Measurements from ENCODE around the gene RNF169.

DNA sequence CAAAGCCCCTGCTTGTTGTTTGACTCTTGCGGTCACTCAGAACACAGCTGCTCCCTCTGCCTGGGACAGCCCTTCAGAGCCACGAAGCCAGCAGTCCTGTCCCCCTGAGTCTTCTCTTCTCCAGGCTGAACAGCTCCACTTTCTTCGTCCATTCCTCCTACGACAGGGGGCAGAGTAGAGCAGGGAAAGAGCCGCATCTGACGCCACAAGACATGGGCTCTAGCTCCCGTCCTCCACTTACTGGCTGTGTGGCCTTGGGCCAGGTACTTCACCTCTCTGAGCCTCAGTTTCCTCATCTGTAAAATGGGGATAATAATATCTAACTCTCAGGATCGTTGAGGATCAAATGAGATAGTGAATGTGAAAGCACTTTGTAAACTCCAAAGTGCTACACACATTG, 47.3 kb upstream of the RNF169 start:
- TF ChIP-seq NFYB (CRISPR knock-in tag; IDR thresholded peaks at IDR 0.05) (no peak), KDM5A (IDR thresholded peaks at IDR 0.05; ENCODE audit: borderline replicate concordance, low read length) (no peak), FOXA1 (IDR thresholded peaks at IDR 0.05) (no peak), FOXA1 (CRISPR knock-in tag; IDR thresholded peaks at IDR 0.05) (no peak), ZNF747 (CRISPR knock-in tag; IDR thresholded peaks at IDR 0.05; ENCODE audit: borderline replicate concordance) (no peak), MAZ (IDR thresholded peaks at IDR 0.05; ENCODE audit: borderline replicate concordance, low read depth, low read length) (no peak), MAZ (CRISPR knock-in tag; IDR thresholded peaks at IDR 0.05; ENCODE audit: low read depth) (no peak), ETV5 (CRISPR knock-in tag; IDR thresholded peaks at IDR 0.05; ENCODE audit: borderline replicate concordance) (no peak), EZH2 (conservative IDR thresholded peaks at IDR 0.05; ENCODE audit: low read depth, low read length) (no peak), POLR2AphosphoS2 (IDR thresholded peaks at IDR 0.05; ENCODE audit: low read depth, low read length) (no peak), ZNF709 (CRISPR knock-in tag; IDR thresholded peaks at IDR 0.05) (no peak), TAF15 (IDR thresholded peaks at IDR 0.05; ENCODE audit: low read depth, low read length, poor library complexity, severe bottlenecking) (no peak)
- TF ChIP-seq, protein P1, sequence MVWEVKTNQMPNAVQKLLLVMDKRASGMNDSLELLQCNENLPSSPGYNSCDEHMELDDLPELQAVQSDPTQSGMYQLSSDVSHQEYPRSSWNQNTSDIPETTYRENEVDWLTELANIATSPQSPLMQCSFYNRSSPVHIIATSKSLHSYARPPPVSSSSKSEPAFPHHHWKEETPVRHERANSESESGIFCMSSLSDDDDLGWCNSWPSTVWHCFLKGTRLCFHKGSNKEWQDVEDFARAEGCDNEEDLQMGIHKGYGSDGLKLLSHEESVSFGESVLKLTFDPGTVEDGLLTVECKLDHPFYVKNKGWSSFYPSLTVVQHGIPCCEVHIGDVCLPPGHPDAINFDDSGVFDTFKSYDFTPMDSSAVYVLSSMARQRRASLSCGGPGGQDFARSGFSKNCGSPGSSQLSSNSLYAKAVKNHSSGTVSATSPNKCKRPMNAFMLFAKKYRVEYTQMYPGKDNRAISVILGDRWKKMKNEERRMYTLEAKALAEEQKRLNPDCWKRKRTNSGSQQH (CRISPR knock-in tag; IDR thresholded peaks at IDR 0.05; ENCODE audit: low read depth): no peak
- TF ChIP-seq, protein P2, sequence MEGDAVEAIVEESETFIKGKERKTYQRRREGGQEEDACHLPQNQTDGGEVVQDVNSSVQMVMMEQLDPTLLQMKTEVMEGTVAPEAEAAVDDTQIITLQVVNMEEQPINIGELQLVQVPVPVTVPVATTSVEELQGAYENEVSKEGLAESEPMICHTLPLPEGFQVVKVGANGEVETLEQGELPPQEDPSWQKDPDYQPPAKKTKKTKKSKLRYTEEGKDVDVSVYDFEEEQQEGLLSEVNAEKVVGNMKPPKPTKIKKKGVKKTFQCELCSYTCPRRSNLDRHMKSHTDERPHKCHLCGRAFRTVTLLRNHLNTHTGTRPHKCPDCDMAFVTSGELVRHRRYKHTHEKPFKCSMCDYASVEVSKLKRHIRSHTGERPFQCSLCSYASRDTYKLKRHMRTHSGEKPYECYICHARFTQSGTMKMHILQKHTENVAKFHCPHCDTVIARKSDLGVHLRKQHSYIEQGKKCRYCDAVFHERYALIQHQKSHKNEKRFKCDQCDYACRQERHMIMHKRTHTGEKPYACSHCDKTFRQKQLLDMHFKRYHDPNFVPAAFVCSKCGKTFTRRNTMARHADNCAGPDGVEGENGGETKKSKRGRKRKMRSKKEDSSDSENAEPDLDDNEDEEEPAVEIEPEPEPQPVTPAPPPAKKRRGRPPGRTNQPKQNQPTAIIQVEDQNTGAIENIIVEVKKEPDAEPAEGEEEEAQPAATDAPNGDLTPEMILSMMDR (CRISPR knock-in tag; IDR thresholded peaks at IDR 0.05): peak; percentile 59
- TF ChIP-seq, protein P3, sequence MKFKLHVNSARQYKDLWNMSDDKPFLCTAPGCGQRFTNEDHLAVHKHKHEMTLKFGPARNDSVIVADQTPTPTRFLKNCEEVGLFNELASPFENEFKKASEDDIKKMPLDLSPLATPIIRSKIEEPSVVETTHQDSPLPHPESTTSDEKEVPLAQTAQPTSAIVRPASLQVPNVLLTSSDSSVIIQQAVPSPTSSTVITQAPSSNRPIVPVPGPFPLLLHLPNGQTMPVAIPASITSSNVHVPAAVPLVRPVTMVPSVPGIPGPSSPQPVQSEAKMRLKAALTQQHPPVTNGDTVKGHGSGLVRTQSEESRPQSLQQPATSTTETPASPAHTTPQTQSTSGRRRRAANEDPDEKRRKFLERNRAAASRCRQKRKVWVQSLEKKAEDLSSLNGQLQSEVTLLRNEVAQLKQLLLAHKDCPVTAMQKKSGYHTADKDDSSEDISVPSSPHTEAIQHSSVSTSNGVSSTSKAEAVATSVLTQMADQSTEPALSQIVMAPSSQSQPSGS (CRISPR knock-in tag; IDR thresholded peaks at IDR 0.05): no peak
- TF ChIP-seq, protein P4, sequence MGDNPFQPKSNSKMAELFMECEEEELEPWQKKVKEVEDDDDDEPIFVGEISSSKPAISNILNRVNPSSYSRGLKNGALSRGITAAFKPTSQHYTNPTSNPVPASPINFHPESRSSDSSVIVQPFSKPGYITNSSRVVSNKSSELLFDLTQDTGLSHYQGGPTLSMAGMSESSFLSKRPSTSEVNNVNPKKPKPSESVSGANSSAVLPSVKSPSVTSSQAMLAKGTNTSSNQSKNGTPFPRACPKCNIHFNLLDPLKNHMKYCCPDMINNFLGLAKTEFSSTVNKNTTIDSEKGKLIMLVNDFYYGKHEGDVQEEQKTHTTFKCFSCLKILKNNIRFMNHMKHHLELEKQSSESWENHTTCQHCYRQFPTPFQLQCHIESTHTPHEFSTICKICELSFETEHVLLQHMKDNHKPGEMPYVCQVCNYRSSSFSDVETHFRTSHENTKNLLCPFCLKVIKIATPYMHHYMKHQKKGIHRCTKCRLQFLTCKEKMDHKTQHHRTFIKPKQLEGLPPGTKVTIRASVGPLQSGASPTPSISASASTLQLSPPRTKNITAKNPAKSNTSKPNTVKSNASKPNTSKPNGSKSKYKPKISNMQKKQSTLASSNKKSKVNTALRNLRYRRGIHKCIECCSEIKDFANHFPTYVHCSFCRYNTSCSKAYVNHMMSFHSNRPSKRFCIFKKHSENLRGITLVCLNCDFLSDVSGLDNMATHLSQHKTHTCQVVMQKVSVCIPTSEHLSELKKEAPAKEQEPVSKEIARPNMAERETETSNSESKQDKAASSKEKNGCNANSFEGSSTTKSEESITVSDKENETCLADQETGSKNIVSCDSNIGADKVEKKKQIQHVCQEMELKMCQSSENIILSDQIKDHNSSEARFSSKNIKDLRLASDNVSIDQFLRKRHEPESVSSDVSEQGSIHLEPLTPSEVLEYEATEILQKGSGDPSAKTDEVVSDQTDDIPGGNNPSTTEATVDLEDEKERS (CRISPR knock-in tag; IDR thresholded peaks at IDR 0.05): no peak

Data from HepG2 (cell line).